ENCODE measurements around the gene CNOT6.

Gene CNOT6

GRCh38 chr5:180595046-180595379, 100.8 kb downstream of the CNOT6 start:
- Histone ChIP-seq H3K27ac (ENCODE audit: low read length) (no peak overlapping the region), H3K4me3 (ENCODE audit: low read depth in 1 of 2, low read length in 2 of 2) (no peak overlapping the region), H3K36me3 (ENCODE audit: insufficient read depth, low read length) (no peaks in the 10 kb centered on the region), H3K79me2 (ENCODE audit: insufficient read depth, low read length) (no peaks in the 10 kb centered on the region), H3K9me3 (ENCODE audit: insufficient read depth, low read length, severe bottlenecking) (no peaks in the 10 kb centered on the region), H3K4me2 (ENCODE audit: insufficient read depth, low read length) (no peak overlapping the region), H4K20me1 (ENCODE audit: insufficient read depth, low read length) (no peaks in the 10 kb centered on the region), H3K4me1 (ENCODE audit: insufficient read depth, low read length) (no peaks in the 10 kb centered on the region), H2AFZ (ENCODE audit: low read depth, low read length) (no peak overlapping the region), H3K9ac (ENCODE audit: low read depth, low read length) (no peak overlapping the region), H3K27me3 (ENCODE audit: insufficient read depth, low read length, poor library complexity) (peaks cover under 1% of the 10 kb centered on the region)
- DNase-seq (no peak), ATAC-seq (ENCODE audit: insufficient read depth, low read depth) (no peak)
- TF ChIP-seq EZH2 (IDR thresholded peaks at IDR 0.05; ENCODE audit: borderline replicate concordance, low read depth, low read length, severe bottlenecking) (no peak), CTCF (IDR thresholded peaks at IDR 0.05; ENCODE audit: borderline replicate concordance, extremely low read depth, low read length, poor library complexity, severe bottlenecking) (no peak)

- H3K27ac ChIP-seq (ENCODE audit: low read length): no peak overlapping the region
- H2AFZ ChIP-seq (ENCODE audit: low read depth, low read length): no peak overlapping the region
- no peaks in the 10 kb centered on the region for H4K20me1 ChIP-seq (ENCODE audit: insufficient read depth, low read length)
- H3K4me3 ChIP-seq (ENCODE audit: low read depth in 1 of 2, low read length in 2 of 2): no peak overlapping the region
- no peak for TF ChIP-seq CTCF (IDR thresholded peaks at IDR 0.05; ENCODE audit: borderline replicate concordance, extremely low read depth, low read length, poor library complexity, severe bottlenecking)
- no peak for TF ChIP-seq EZH2 (IDR thresholded peaks at IDR 0.05; ENCODE audit: borderline replicate concordance, low read depth, low read length, severe bottlenecking)
- ATAC-seq (ENCODE audit: insufficient read depth, low read depth) (no peak), DNase-seq (no peak)
- no peaks in the 10 kb centered on the region for H3K79me2 ChIP-seq (ENCODE audit: insufficient read depth, low read length)
- H3K4me2 ChIP-seq (ENCODE audit: insufficient read depth, low read length): no peak overlapping the region
- no peaks in the 10 kb centered on the region for H3K9me3 ChIP-seq (ENCODE audit: insufficient read depth, low read length, severe bottlenecking)
- no peaks in the 10 kb centered on the region for H3K27me3 ChIP-seq (ENCODE audit: insufficient read depth, low read length, poor library complexity)
- H3K4me1 ChIP-seq (ENCODE audit: insufficient read depth, low read length): no peaks in the 10 kb centered on the region
- H3K9ac ChIP-seq (ENCODE audit: low read depth, low read length): no peak overlapping the region
- no peaks in the 10 kb centered on the region for H3K36me3 ChIP-seq (ENCODE audit: insufficient read depth, low read length)
These were observed 101.4 kb downstream of the CNOT6 start for GRCh38 chr5:180595381-180596114.

DNA sequence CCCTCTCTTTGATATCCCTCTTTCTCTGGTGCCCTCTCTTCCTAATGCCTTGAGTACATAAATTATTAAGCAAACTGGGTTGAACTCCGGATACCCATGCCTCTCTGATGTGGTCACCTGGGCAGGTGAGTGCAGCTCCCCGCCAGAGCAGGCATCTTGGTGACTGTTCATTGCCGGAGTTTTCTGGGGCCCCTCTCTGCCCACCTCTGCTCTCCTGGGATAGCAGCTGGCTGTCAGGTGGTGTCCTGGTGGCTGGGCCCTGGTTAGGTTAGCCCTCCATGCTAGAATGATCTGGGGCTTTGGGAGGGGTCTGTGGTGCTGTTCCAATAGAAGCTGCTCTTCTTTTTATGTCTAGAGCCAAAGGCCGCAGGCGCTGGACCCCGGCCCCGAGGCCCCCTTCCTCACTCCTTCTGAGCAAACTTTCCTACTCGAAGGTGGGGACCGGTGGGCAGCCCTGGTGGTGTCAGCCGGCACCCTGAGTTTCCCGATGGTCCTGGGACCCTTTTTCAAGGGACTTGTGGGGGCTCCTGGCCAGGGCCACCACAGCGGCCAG, 102.0 kb downstream of the CNOT6 start:
- Histone ChIP-seq H3K79me2 (ENCODE audit: insufficient read depth, low read length) (no peaks in the 10 kb centered on the region), H3K4me1 (ENCODE audit: insufficient read depth, low read length) (no peaks in the 10 kb centered on the region), H3K9me3 (ENCODE audit: insufficient read depth, low read length, severe bottlenecking) (no peaks in the 10 kb centered on the region), H4K20me1 (ENCODE audit: insufficient read depth, low read length) (no peaks in the 10 kb centered on the region), H3K4me3 (ENCODE audit: low read depth in 1 of 2, low read length in 2 of 2) (no peak overlapping the region), H2AFZ (ENCODE audit: low read depth, low read length) (no peak overlapping the region), H3K9ac (ENCODE audit: low read depth, low read length) (no peak overlapping the region), H3K27me3 (ENCODE audit: insufficient read depth, low read length, poor library complexity) (no peaks in the 10 kb centered on the region), H3K36me3 (ENCODE audit: insufficient read depth, low read length) (no peaks in the 10 kb centered on the region), H3K4me2 (ENCODE audit: insufficient read depth, low read length) (no peak overlapping the region), H3K27ac (ENCODE audit: low read length) (no peak overlapping the region)
- DNase-seq (no peak), ATAC-seq (ENCODE audit: insufficient read depth, low read depth) (no peak)
- no peak for TF ChIP-seq EZH2 (IDR thresholded peaks at IDR 0.05; ENCODE audit: borderline replicate concordance, low read depth, low read length, severe bottlenecking)
- no peak for TF ChIP-seq CTCF (IDR thresholded peaks at IDR 0.05; ENCODE audit: borderline replicate concordance, extremely low read depth, low read length, poor library complexity, severe bottlenecking)
